Endothelial cell of umbilical vein (primary cell): ENCODE data around the gene TCF7L2.

Experiments used
- CTCF ChIP-seq, 2 donors: IDR thresholded peaks; 1 replicate in 1 of 2; 2 replicates in 1 of 2; pipeline ENCODE4 v1.5.1; 2011; ENCODE audit warnings: low read length in 2 of 2, mild to moderate bottlenecking in 2 of 2, moderate library complexity in 2 of 2, control low read depth in 1 of 2, inconsistent platforms in 1 of 2, low read depth in 1 of 2; ENCODE audit not compliant: insufficient read depth in 1 of 2; ENCODE audit errors: extremely low read depth in 1 of 2
- EZH2 ChIP-seq: IDR thresholded peaks from 2 replicates; pipeline ENCODE4 v1.6.1; 2012; ENCODE audit warnings: borderline replicate concordance, low read depth, mild to moderate bottlenecking, moderate library complexity, low read length, inconsistent platforms; ENCODE audit not compliant: severe bottlenecking
- GATA2 ChIP-seq: IDR thresholded peaks from 2 replicates; pipeline ENCODE4 v1.7.0; 2011; ENCODE audit warnings: low read depth, mild to moderate bottlenecking, moderate library complexity, mixed read lengths, low read length; ENCODE audit not compliant: insufficient read length, insufficient read depth
- MAX ChIP-seq: IDR thresholded peaks from 2 replicates; pipeline ENCODE4 v1.6.1; 2011; ENCODE audit not compliant: insufficient read depth, insufficient read length
- MYC ChIP-seq: IDR thresholded peaks from one replicate; pipeline ENCODE4 v1.6.1; 2011; ENCODE audit warnings: mild to moderate bottlenecking, low read depth, low read length
- POLR2A ChIP-seq: IDR thresholded peaks from 2 replicates; pipeline ENCODE4 v1.6.1; 2012; ENCODE audit warnings: low read depth, mild to moderate bottlenecking, control low read depth, low read length
- POLR2AphosphoS5 ChIP-seq: IDR thresholded peaks from 2 replicates; pipeline ENCODE4 v1.6.1; 2012; ENCODE audit warnings: low read depth, mild to moderate bottlenecking, control low read depth, low read length, moderate library complexity; ENCODE audit not compliant: insufficient read depth

- TF ChIP-seq CTCF (IDR thresholded peaks at IDR 0.05; ENCODE audit: extremely low read depth in 1 of 2, insufficient read depth in 1 of 2, low read depth in 1 of 2, low read length in 2 of 2) (no peak), EZH2 (no peak), POLR2AphosphoS5 (no peak), POLR2A (no peak), MYC (no peak), MAX (no peak), GATA2 (no peak)
Measured at GRCh38 chr10:113183573-113183972, 233.5 kb downstream of the TCF7L2 start.
